IMR-90 (cell line): ENCODE measurements around the gene PCDHGA10. TPM values are rescaled to one million over a fixed set of nuclear protein-coding genes. Genes with fewer than 3 reads are reported as not detected.
"Not testable (repeated sequence)": the region's sequence is repeated elsewhere in the genome, so short reads cannot be mapped to it uniquely, and the experiment has no call there.

Experiments used
- ATAC-seq: fragments of 200-7000 bp; cut with Tn5 transposase; 2 replicates; pipeline ENCODE4 v1.9.1; 2020; ENCODE audit warnings: low read depth, mild to moderate bottlenecking, moderate library complexity
- BruUV-seq: library from RNA; stranded (reverse); fragments of 400-500 nt; replicated peaks from 2 replicates; lab custom pipeline; 2021; lab: Mats Ljungman, UMichigan
- CTCF ChIA-PET: fragments of 300-600 bp; formaldehyde crosslinking; extraction: SDS; loops from one replicate; lab custom pipeline; 2021; ENCODE audit warnings: antibody characterized with exemption; lab: Yijun Ruan, JAX
- POLR2A ChIA-PET: fragments of 300-600 bp; sonication (Branson Sonifier 250); formaldehyde crosslinking; loops from one replicate; lab custom pipeline; 2022; ENCODE audit warnings: antibody characterized with exemption; ENCODE audit not compliant: unreplicated experiment; lab: Charles Lee
- DNase-seq: peaks from one replicate; pipeline ENCODE4 v3.0.0; 2013
- H2AFZ ChIP-seq: replicated peaks from 2 replicates; pipeline ENCODE3; 2013; ENCODE audit warnings: low read length, mild to moderate bottlenecking; ENCODE audit not compliant: poor library complexity
- H2AK5ac ChIP-seq: 2 replicates; pipeline ENCODE4 v1.6.1; 2013; ENCODE audit warnings: low read depth, low read length, inconsistent platforms
- H2AK9ac ChIP-seq: replicated peaks from 2 replicates; pipeline ENCODE3; 2013; ENCODE audit warnings: mild to moderate bottlenecking, low read depth, low read length, moderate library complexity; ENCODE audit not compliant: poor library complexity
- H2BK120ac ChIP-seq: 2 replicates; pipeline ENCODE4 v1.6.1; 2013; ENCODE audit warnings: low read depth, low read length, inconsistent platforms
- H2BK15ac ChIP-seq: 3 replicates; pipeline ENCODE4 v1.6.1; 2013; ENCODE audit warnings: low read depth, low read length, inconsistent platforms
- H2BK20ac ChIP-seq: 2 replicates; pipeline ENCODE4 v1.6.1; 2013; ENCODE audit warnings: low read depth, mild to moderate bottlenecking, inconsistent platforms, low read length, moderate library complexity
- H2BK5ac ChIP-seq: 2 replicates; pipeline ENCODE4 v1.6.1; 2013; ENCODE audit warnings: mild to moderate bottlenecking, low read depth, low read length, inconsistent platforms; ENCODE audit not compliant: poor library complexity, severe bottlenecking
- H3K14ac ChIP-seq: replicated peaks from 2 replicates; pipeline ENCODE4 v1.6.1; 2013; ENCODE audit warnings: low read depth, low read length, inconsistent platforms
- H3K18ac ChIP-seq: 2 replicates; pipeline ENCODE4 v1.6.1; 2013; ENCODE audit warnings: low read depth, low read length, control low read depth
- H3K23ac ChIP-seq: 2 replicates; pipeline ENCODE4 v1.6.1; 2013; ENCODE audit warnings: low read depth, low read length, inconsistent platforms
- H3K27ac ChIP-seq: 2 replicates; pipeline ENCODE4 v1.5.1; 2013; ENCODE audit warnings: mild to moderate bottlenecking, control low read depth, low read length; ENCODE audit not compliant: insufficient read depth
- H3K27me3 ChIP-seq: 2 replicates; pipeline ENCODE4 v1.6.1; 2013; ENCODE audit warnings: low read length; ENCODE audit not compliant: control insufficient read depth, insufficient read depth
- H3K36me3 ChIP-seq: 2 replicates; pipeline ENCODE4 v1.6.1; 2013; ENCODE audit warnings: low read length, mixed read lengths; ENCODE audit not compliant: control insufficient read depth, insufficient read depth
- H3K4ac ChIP-seq: 2 replicates; pipeline ENCODE4 v1.6.1; 2013; ENCODE audit warnings: low read depth, low read length, inconsistent platforms
- H3K4me1 ChIP-seq: 2 replicates; pipeline ENCODE4 v1.6.1; 2013; ENCODE audit warnings: low read length, mixed read lengths; ENCODE audit not compliant: control insufficient read depth, insufficient read depth
- H3K4me2 ChIP-seq: 2 replicates; pipeline ENCODE4 v1.6.1; 2013; ENCODE audit warnings: low read depth, mild to moderate bottlenecking, control low read depth, low read length, moderate library complexity
- H3K4me3 ChIP-seq: 2 replicates; pipeline ENCODE4 v1.5.1; 2013; ENCODE audit warnings: low read depth, mild to moderate bottlenecking, control low read depth, low read length, moderate library complexity; ENCODE audit not compliant: insufficient read depth
- H3K56ac ChIP-seq: 2 replicates; pipeline ENCODE4 v1.6.1; 2013; ENCODE audit warnings: low read length, inconsistent platforms; ENCODE audit not compliant: insufficient read depth; ENCODE audit errors: extremely low read depth
- H3K79me1 ChIP-seq, 2 experiments: 2 replicates each; pipeline ENCODE4 v1.6.1; 2013; ENCODE audit warnings: low read length in 2 of 2, inconsistent platforms in 1 of 2, low read depth in 1 of 2
- H3K9ac ChIP-seq: 2 replicates; pipeline ENCODE4 v1.6.1; 2013; ENCODE audit warnings: low read depth, low read length, control low read depth
- H3K9me1 ChIP-seq: 2 replicates; pipeline ENCODE4 v1.6.1; 2013; ENCODE audit warnings: low read length, inconsistent platforms; ENCODE audit not compliant: insufficient read depth
- H3K9me3 ChIP-seq: 2 replicates; pipeline ENCODE4 v1.6.1; 2013; ENCODE audit warnings: low read length; ENCODE audit not compliant: control insufficient read depth, insufficient read depth
- H4K20me1 ChIP-seq: 2 replicates; pipeline ENCODE4 v1.6.1; 2013; ENCODE audit warnings: low read length, inconsistent platforms; ENCODE audit not compliant: insufficient read depth
- H4K5ac ChIP-seq: 2 replicates; pipeline ENCODE4 v1.6.1; 2013; ENCODE audit warnings: mild to moderate bottlenecking, low read depth, low read length, control low read depth
- H4K8ac ChIP-seq, 2 experiments: 2 replicates each; pipeline ENCODE4 v1.6.1; 2013; ENCODE audit warnings: low read depth in 2 of 2, low read length in 2 of 2, control low read depth in 1 of 2, inconsistent platforms in 1 of 2
- H4K91ac ChIP-seq: 2 replicates; pipeline ENCODE4 v1.6.1; 2013; ENCODE audit warnings: low read depth, low read length, inconsistent platforms; ENCODE audit not compliant: insufficient read depth
- WGBS, 2 experiments: methylation state at CpG; one replicate each; pipeline versions ENCODE4 v1.1.5 to v1.1.7; 2013; ENCODE audit warnings: missing lambda C conversion rate in 2 of 2; ENCODE audit not compliant: insufficient read length in 1 of 2; ENCODE audit errors: extremely low coverage in 2 of 2; 5-methylcytosine and 5-hydroxymethylcytosine counted together
- dilution Hi-C: fragments of 300-500 bp; cut with HindIII; formaldehyde crosslinking; loops from one replicate; pipeline ENCODE4 v1.14.3; 2018; ENCODE audit warnings: low sequenced_read_pairs; ENCODE audit not compliant: unreplicated experiment
- in situ Hi-C: fragments of 300-500 bp; cut with MboI; formaldehyde crosslinking; loops from 3 replicates; pipeline ENCODE4 v1.14.3; 2019; ENCODE audit warnings: low sequenced_read_pairs, inconsistent platforms, mixed read lengths
- intact Hi-C: fragments of 100-400 bp; cut with micrococcal nuclease; formaldehyde crosslinking; loops from 2 replicates; pipeline ENCODE4 v1.10.0; 2022
- polyA plus RNA-seq, 3 experiments: library from polyadenylated mRNA; depleted of rRNA; stranded (reverse); fragments of >200 nt; gene quantifications; 2 replicates each; pipeline ENCODE4 v1.2.3, GENCODE V29; 2012; ENCODE audit warnings: low replicate concordance in 1 of 3
- total RNA-seq: library from RNA; depleted of rRNA; stranded (reverse); fragments of >200 nt; gene quantifications from 2 replicates; pipeline ENCODE4 v1.2.3, GENCODE V29; 2012
- TF ChIP-seq, protein P1 (sequence below): conservative IDR thresholded peaks from 2 replicates; pipeline ENCODE4 v1.5.1; 2012; ENCODE audit warnings: mild to moderate bottlenecking, low read depth, low read length, improper control_type of control experiment

Gene PCDHGA10
- total and polyA plus RNA-seq, 2 of the 4 experiments (the other 2 are of a cell fraction) = 3.4 to 6.6 TPM

- TF ChIP-seq, protein P1, sequence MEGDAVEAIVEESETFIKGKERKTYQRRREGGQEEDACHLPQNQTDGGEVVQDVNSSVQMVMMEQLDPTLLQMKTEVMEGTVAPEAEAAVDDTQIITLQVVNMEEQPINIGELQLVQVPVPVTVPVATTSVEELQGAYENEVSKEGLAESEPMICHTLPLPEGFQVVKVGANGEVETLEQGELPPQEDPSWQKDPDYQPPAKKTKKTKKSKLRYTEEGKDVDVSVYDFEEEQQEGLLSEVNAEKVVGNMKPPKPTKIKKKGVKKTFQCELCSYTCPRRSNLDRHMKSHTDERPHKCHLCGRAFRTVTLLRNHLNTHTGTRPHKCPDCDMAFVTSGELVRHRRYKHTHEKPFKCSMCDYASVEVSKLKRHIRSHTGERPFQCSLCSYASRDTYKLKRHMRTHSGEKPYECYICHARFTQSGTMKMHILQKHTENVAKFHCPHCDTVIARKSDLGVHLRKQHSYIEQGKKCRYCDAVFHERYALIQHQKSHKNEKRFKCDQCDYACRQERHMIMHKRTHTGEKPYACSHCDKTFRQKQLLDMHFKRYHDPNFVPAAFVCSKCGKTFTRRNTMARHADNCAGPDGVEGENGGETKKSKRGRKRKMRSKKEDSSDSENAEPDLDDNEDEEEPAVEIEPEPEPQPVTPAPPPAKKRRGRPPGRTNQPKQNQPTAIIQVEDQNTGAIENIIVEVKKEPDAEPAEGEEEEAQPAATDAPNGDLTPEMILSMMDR = no peak
These were observed 18.5 kb downstream of the PCDHGA10 start (continued) for GRCh38 chr5:141431286-141431685.

GRCh38 chr5:141432308-141432707 lies 19.5 kb downstream of the PCDHGA10 start:
- Histone ChIP-seq H3K36me3 (peaks cover 15% of the 10 kb centered on the region; the same call in 1 of the 2 replicates), H3K79me1 (peaks cover 17 to 20% of the 10 kb centered on the region in 2 experiments; a peak in 3 of 4 replicates), H2AK9ac (peak overlapping the region; percentile 31), H2AFZ (peak overlapping the region; percentile 49), H3K9me3 (peaks cover 31% of the 10 kb centered on the region; the same call in 1 of the 2 replicates)
- ATAC-seq, H3K27me3 ChIP-seq, H3K18ac ChIP-seq, BruUV-seq, POLR2A ChIA-PET, H3K4ac ChIP-seq, dilution Hi-C loops, H2AK5ac ChIP-seq, H2BK5ac ChIP-seq, H3K9me1 ChIP-seq, H4K20me1 ChIP-seq, H2BK15ac ChIP-seq, H3K4me1 ChIP-seq, H3K4me2 ChIP-seq, H2BK120ac ChIP-seq, H4K8ac ChIP-seq, DNase-seq, H3K4me3 ChIP-seq, H3K9ac ChIP-seq, in situ Hi-C loops, H4K5ac ChIP-seq, H4K91ac ChIP-seq, H3K14ac ChIP-seq, H3K27ac ChIP-seq, H3K23ac ChIP-seq, H3K56ac ChIP-seq, H2BK20ac ChIP-seq: not testable (repeated sequence)
- CTCF ChIA-PET = interaction anchor here (0.6 kb wide), 1 partner anchor 74 kb away, joined by 3 read pairs; no protein-coding TSS in a partner anchor
- 56% methylated on average over 15 of the region's 38 CpGs; no CpG with 5 or more reads in 1 of the 2 experiments for WGBS, 2 experiments
- intact Hi-C loops = loop anchor here (5.0 kb wide), 1 partner anchor 45 kb away; the partner anchor contains the start of gene PCDHGC3

GRCh38 chr5:141432726-141433125 lies 19.9 kb downstream of the PCDHGA10 start:
- H2BK20ac ChIP-seq, H3K27me3 ChIP-seq, H3K4me1 ChIP-seq, H2AFZ ChIP-seq, in situ Hi-C loops, H4K91ac ChIP-seq, dilution Hi-C loops, H3K4me2 ChIP-seq, H2AK9ac ChIP-seq, H3K9ac ChIP-seq, H3K18ac ChIP-seq, H2BK5ac ChIP-seq, H4K20me1 ChIP-seq, BruUV-seq, H4K8ac ChIP-seq, ATAC-seq, DNase-seq, H2BK15ac ChIP-seq, H3K56ac ChIP-seq, H3K27ac ChIP-seq, H2BK120ac ChIP-seq, H3K23ac ChIP-seq, H3K9me1 ChIP-seq, POLR2A ChIA-PET, H2AK5ac ChIP-seq, H4K5ac ChIP-seq, H3K4ac ChIP-seq, H3K14ac ChIP-seq, H3K4me3 ChIP-seq: not testable (repeated sequence)
- intact Hi-C loops = loop anchor here (5.0 kb wide), 1 partner anchor 45 kb away; the partner anchor contains the start of gene PCDHGC3
- Histone ChIP-seq H3K79me1 (peaks cover 18% of the 10 kb centered on the region in 2 experiments; a peak in 3 of 4 replicates), H3K9me3 (peaks cover 27% of the 10 kb centered on the region; the same call in 1 of the 2 replicates), H3K36me3 (peaks cover 11% of the 10 kb centered on the region; the same call in 1 of the 2 replicates)
- CTCF ChIA-PET = interaction anchor here (0.6 kb wide), 1 partner anchor 73 kb away, joined by 3 read pairs; no protein-coding TSS in a partner anchor
- WGBS, 2 experiments = 47% methylated on average over 8 of the region's 29 CpGs; no CpG with 5 or more reads in 1 of the 2 experiments
